ENCODE data around the gene ARSG. TPM values are rescaled to one million over a fixed set of nuclear protein-coding genes. Genes with fewer than 3 reads are reported as not detected.

ARSG gene
- polyA plus RNA-seq, 1 donor from 2014 or later = 16.9 TPM

DNA sequence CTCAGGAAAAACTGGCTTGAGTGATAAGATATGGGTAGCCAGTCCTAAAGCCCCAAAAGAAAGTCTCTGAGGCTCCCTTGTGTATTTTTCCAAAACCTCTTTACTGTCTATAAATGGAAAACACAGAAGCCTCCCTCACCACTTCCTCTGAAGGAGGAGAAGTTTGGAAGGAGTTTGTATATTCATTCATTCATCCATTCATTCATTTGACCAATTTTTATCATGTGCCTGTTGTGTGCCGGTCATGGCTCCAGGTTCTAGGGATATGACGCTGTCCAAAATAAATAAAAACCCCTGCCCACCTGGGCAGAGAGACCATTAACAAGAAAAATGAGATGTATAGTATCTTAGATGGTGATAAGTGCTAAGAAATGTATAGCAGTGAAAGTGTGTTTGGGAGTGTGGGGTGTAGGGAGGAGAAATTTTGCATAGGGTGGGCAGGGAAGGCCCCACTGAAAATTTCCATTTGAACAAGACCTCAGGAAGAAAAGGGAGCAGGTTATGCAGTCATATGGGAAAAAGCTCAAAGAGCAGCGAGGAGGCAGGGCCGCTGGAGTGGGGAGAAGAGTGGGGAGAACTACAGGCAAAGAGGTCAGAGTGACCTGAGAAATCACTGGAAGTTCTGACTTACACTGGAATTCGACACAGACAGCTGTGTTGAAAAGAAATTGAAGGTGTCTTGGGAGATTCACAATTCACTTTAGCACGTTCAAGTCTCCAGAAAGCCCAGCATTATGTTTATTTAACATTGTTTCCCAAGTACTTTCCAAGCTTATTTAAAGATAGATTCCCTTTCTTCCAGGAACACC lies 172.1 kb downstream of the ARSG start:
- Histone ChIP-seq H3K4me2 (ENCODE audit: low read length) (no peak overlapping the region), H3K9me2 (ENCODE audit: insufficient read depth, low read length) (no peaks in the 10 kb centered on the region), H3K79me2 (replicated peaks; ENCODE audit: insufficient read depth, low read length) (no peaks in the 10 kb centered on the region), H3K4me3 (ENCODE audit: low read length) (no peak overlapping the region), H4K20me1 (ENCODE audit: insufficient read depth) (no peaks in the 10 kb centered on the region), H3F3A (ENCODE audit: insufficient read depth, low read length, poor library complexity, severe bottlenecking) (no peaks in the 10 kb centered on the region), H2AFZ (ENCODE audit: low read depth, low read length) (no peak overlapping the region), H3K27ac (ENCODE audit: low read length) (no peak overlapping the region), H3K9me3 (ENCODE audit: low read length) (no peaks in the 10 kb centered on the region), H3K9ac (ENCODE audit: low read length) (no peak overlapping the region), H3K27me3 (ENCODE audit: insufficient read depth, low read depth, low read length) (peaks cover 4% of the 10 kb centered on the region), H3K36me3 (ENCODE audit: insufficient read depth, low read length) (no peaks in the 10 kb centered on the region)
- TF ChIP-seq POLR2AphosphoS5 (IDR thresholded peaks at IDR 0.05) = no peak
- peak; percentile 38 for TF ChIP-seq CTCF (IDR thresholded peaks at IDR 0.05; ENCODE audit: poor library complexity, severe bottlenecking)
- no peak for TF ChIP-seq RAD21 (conservative IDR thresholded peaks at IDR 0.05)
- no peak for TF ChIP-seq EZH2 (IDR thresholded peaks at IDR 0.05; ENCODE audit: borderline replicate concordance, insufficient read depth, low read length, poor library complexity, severe bottlenecking)
- TF ChIP-seq TAF1 (IDR thresholded peaks at IDR 0.05; ENCODE audit: low read depth) = no peak
- no peak for TF ChIP-seq EP300 (conservative IDR thresholded peaks at IDR 0.05; ENCODE audit: poor library complexity, severe bottlenecking)
- no peak for TF ChIP-seq MXI1 (conservative IDR thresholded peaks at IDR 0.05; ENCODE audit: poor library complexity, severe bottlenecking)
- TF ChIP-seq, protein P1, sequence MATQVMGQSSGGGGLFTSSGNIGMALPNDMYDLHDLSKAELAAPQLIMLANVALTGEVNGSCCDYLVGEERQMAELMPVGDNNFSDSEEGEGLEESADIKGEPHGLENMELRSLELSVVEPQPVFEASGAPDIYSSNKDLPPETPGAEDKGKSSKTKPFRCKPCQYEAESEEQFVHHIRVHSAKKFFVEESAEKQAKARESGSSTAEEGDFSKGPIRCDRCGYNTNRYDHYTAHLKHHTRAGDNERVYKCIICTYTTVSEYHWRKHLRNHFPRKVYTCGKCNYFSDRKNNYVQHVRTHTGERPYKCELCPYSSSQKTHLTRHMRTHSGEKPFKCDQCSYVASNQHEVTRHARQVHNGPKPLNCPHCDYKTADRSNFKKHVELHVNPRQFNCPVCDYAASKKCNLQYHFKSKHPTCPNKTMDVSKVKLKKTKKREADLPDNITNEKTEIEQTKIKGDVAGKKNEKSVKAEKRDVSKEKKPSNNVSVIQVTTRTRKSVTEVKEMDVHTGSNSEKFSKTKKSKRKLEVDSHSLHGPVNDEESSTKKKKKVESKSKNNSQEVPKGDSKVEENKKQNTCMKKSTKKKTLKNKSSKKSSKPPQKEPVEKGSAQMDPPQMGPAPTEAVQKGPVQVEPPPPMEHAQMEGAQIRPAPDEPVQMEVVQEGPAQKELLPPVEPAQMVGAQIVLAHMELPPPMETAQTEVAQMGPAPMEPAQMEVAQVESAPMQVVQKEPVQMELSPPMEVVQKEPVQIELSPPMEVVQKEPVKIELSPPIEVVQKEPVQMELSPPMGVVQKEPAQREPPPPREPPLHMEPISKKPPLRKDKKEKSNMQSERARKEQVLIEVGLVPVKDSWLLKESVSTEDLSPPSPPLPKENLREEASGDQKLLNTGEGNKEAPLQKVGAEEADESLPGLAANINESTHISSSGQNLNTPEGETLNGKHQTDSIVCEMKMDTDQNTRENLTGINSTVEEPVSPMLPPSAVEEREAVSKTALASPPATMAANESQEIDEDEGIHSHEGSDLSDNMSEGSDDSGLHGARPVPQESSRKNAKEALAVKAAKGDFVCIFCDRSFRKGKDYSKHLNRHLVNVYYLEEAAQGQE (IDR thresholded peaks at IDR 0.05; ENCODE audit: borderline replicate concordance) = no peak
- TF ChIP-seq SMC3 (conservative IDR thresholded peaks at IDR 0.05; ENCODE audit: poor library complexity) = peak; percentile 29

DNA sequence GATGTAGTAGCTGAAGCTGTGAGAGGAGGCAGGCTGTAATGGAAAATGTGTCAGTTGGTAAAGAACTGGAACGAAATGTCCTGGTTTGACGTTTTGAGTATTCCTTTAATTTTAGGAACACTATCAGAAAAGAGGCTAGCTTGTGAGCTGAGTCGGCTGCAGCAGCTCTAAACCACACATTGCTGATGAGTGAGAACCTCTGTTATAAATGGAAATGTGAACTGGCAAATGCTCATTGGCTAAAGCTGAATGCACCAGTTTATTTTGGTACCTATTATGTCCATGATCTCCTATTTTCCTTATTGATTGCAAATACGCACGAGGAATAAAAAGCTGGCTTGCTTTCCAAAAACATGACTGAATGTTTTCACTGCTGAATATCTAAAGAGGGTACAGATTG lies 177.0 kb downstream of the ARSG start:
- Histone ChIP-seq H3K27ac (ENCODE audit: low read length) (no peak overlapping the region), H3K9me2 (ENCODE audit: insufficient read depth, low read length) (no peaks in the 10 kb centered on the region), H3K4me2 (ENCODE audit: low read length) (no peak overlapping the region), H3K4me3 (ENCODE audit: low read length) (no peak overlapping the region), H4K20me1 (ENCODE audit: insufficient read depth) (no peaks in the 10 kb centered on the region), H3K9me3 (ENCODE audit: low read length) (no peaks in the 10 kb centered on the region), H3K27me3 (ENCODE audit: insufficient read depth, low read depth, low read length) (no peaks in the 10 kb centered on the region), H3K36me3 (ENCODE audit: insufficient read depth, low read length) (no peaks in the 10 kb centered on the region), H3F3A (ENCODE audit: insufficient read depth, low read length, poor library complexity, severe bottlenecking) (no peaks in the 10 kb centered on the region), H3K79me2 (replicated peaks; ENCODE audit: insufficient read depth, low read length) (no peaks in the 10 kb centered on the region), H2AFZ (ENCODE audit: low read depth, low read length) (no peak overlapping the region), H3K9ac (ENCODE audit: low read length) (no peak overlapping the region)
- TF ChIP-seq, protein P1 (IDR thresholded peaks at IDR 0.05; ENCODE audit: borderline replicate concordance) = no peak
- TF ChIP-seq CTCF (IDR thresholded peaks at IDR 0.05; ENCODE audit: poor library complexity, severe bottlenecking) (no peak), MXI1 (conservative IDR thresholded peaks at IDR 0.05; ENCODE audit: poor library complexity, severe bottlenecking) (no peak), SMC3 (conservative IDR thresholded peaks at IDR 0.05; ENCODE audit: poor library complexity) (no peak), RAD21 (conservative IDR thresholded peaks at IDR 0.05) (no peak)
